GM12878 (cell line): Measurements from ENCODE around the gene GRIN2C. TPM values are rescaled to one million over a fixed set of nuclear protein-coding genes. Genes with fewer than 3 reads are reported as not detected.
A peak's percentile ranks its signal among the peaks of the same experiment; 100 is the strongest.

Experiments
- CHD2 ChIP-seq: IDR thresholded peaks from 2 replicates; pipeline ENCODE4 v1.6.1; 2011; ENCODE audit warnings: low read depth, low read length, improper control_type of control experiment, borderline replicate concordance
- CHD4 ChIP-seq: fragments of 200-600 bp; sonication (generic); IDR thresholded peaks from 2 replicates; pipeline ENCODE4 v1.6.1; 2016; ENCODE audit warnings: mild to moderate bottlenecking
- CTCF ChIP-seq, 3 experiments: IDR thresholded peaks in 2 of 3; conservative IDR thresholded peaks in 1 of 3; 2 replicates each; pipeline ENCODE4 v1.5.1; 2011; ENCODE audit warnings: low read depth in 3 of 3, low read length in 3 of 3, mild to moderate bottlenecking in 3 of 3, control low read depth in 2 of 3, moderate library complexity in 2 of 3, inconsistent platforms in 1 of 3, mixed read lengths in 1 of 3; ENCODE audit not compliant: control insufficient read depth in 2 of 3, insufficient read depth in 1 of 3; ENCODE audit errors: extremely low read depth in 1 of 3
- EGR1 ChIP-seq, 2 experiments: IDR thresholded peaks; 1 replicate in 1 of 2; 2 replicates in 1 of 2; pipeline ENCODE4 v1.6.1; 2011 to 2012; ENCODE audit warnings: low read depth in 2 of 2, low read length in 2 of 2, borderline replicate concordance in 1 of 2, mild to moderate bottlenecking in 1 of 2, moderate library complexity in 1 of 2
- IKZF2 ChIP-seq, 2 experiments: fragments of 450-650 bp; IDR thresholded peaks; 2 replicates each; pipeline ENCODE4 v1.6.1; 2017; ENCODE audit warnings: mild to moderate bottlenecking in 2 of 2, moderate library complexity in 2 of 2
- JUND ChIP-seq: IDR thresholded peaks from 2 replicates; pipeline ENCODE4 v1.6.1; 2012; ENCODE audit warnings: low read depth, mild to moderate bottlenecking, low read length, improper control_type of control experiment, moderate library complexity
- MXI1 ChIP-seq: fragments of 150-350 bp; IDR thresholded peaks from 2 replicates; pipeline ENCODE4 v1.6.1; 2011; ENCODE audit warnings: low read depth, mild to moderate bottlenecking, inconsistent platforms, low read length, improper control_type of control experiment
- NR2F1 ChIP-seq: fragments of 450-650 bp; conservative IDR thresholded peaks from 2 replicates; pipeline ENCODE4 v1.6.1; 2017; ENCODE audit warnings: mild to moderate bottlenecking
- RAD51 ChIP-seq: fragments of 450-650 bp; IDR thresholded peaks from 2 replicates; pipeline ENCODE4 v1.6.1; 2016; ENCODE audit warnings: moderate library complexity, mild to moderate bottlenecking, inconsistent platforms
- SKIL ChIP-seq: fragments of 450-650 bp; IDR thresholded peaks from 2 replicates; pipeline ENCODE4 v1.6.1; 2017; ENCODE audit warnings: mild to moderate bottlenecking, low read depth, inconsistent platforms; ENCODE audit not compliant: poor library complexity, severe bottlenecking
- SUPT20H ChIP-seq: IDR thresholded peaks from 2 replicates; pipeline ENCODE4 v1.6.1; 2011; ENCODE audit warnings: low read depth, mild to moderate bottlenecking, low read length, moderate library complexity, borderline replicate concordance; ENCODE audit not compliant: control insufficient read depth
- SUZ12 ChIP-seq: fragments of 200-600 bp; sonication (generic); IDR thresholded peaks from one replicate; pipeline ENCODE4 v1.6.1; 2018; ENCODE audit warnings: antibody characterized with exemption, mild to moderate bottlenecking; ENCODE audit not compliant: unreplicated experiment
- TCF7 ChIP-seq: IDR thresholded peaks from 2 replicates; pipeline ENCODE4 v1.6.1; 2014; ENCODE audit warnings: antibody characterized with exemption, borderline replicate concordance
- USF1 ChIP-seq: IDR thresholded peaks from 2 replicates; pipeline ENCODE4 v1.6.1; 2011; ENCODE audit warnings: borderline replicate concordance, low read depth, mild to moderate bottlenecking, moderate library complexity, mixed read lengths, low read length; ENCODE audit not compliant: insufficient read depth; ENCODE audit errors: extremely low read length
- ZBTB33 ChIP-seq: fragments of 450-650 bp; IDR thresholded peaks from 2 replicates; pipeline ENCODE4 v1.6.1; 2017; ENCODE audit warnings: mild to moderate bottlenecking
- ZNF274 ChIP-seq: IDR thresholded peaks from one replicate; pipeline ENCODE4 v1.8.0; 2011; ENCODE audit not compliant: insufficient read length, insufficient read depth
- ZNF592 ChIP-seq: fragments of 450-650 bp; IDR thresholded peaks from 2 replicates; pipeline ENCODE4 v1.6.1; 2017; ENCODE audit warnings: mild to moderate bottlenecking, moderate library complexity
- polyA plus RNA-seq, 11 experiments: library from polyadenylated mRNA; depleted of rRNA in 4 of 11; unstranded in 6 of 11; stranded (reverse) in 5 of 11; fragments of >200 nt; fragmentation: Nextera tagmentation in 4 of 11; fragmentation: Illumina TruSeq in 1 of 11; extraction: Ambion mirVana in 4 of 11; extraction: Trizol in 1 of 11; gene quantifications; 1 replicate in 1 of 11; 2 replicates in 10 of 11; pipeline versions ENCODE4 v1.2.1 to v1.2.3, GENCODE V29; 2011 to 2016; ENCODE audit warnings: inconsistent platforms in 2 of 11, missing spikeins in 2 of 11, low read depth in 1 of 11
- total RNA-seq, 4 experiments: library from RNA; depleted of rRNA in 3 of 4; stranded (reverse); fragments of >200 nt in 3 of 4; fragmentation: Illumina TruSeq in 1 of 4; extraction: Trizol in 1 of 4; gene quantifications; 2 replicates each; pipeline versions ENCODE4 v1.2.1 to v1.2.3, GENCODE V29; 2013 to 2021

Gene GRIN2C
- total and polyA plus RNA-seq, 10 of the 15 experiments (the other 5 are each of a cell fraction or from before 2014, with no cell fraction given), result 0.01 to 0.20 (median 0.11) TPM; not detected in 2

GRCh38 chr17:74873037-74873873, 13.6 kb upstream of the GRIN2C start (continued):
- peak; percentile 69 for TF ChIP-seq MXI1
- no peak for TF ChIP-seq SUPT20H
- TF ChIP-seq TCF7, result no peak
- TF ChIP-seq RAD51, result peak; percentile 99
- no peak for TF ChIP-seq EGR1 (IDR thresholded peaks at IDR 0.05; ENCODE audit: borderline replicate concordance in 1 of 2, low read depth in 2 of 2, low read length in 2 of 2)
- no peak for TF ChIP-seq JUND
- peak; percentile 80 to 91 for TF ChIP-seq IKZF2 (IDR thresholded peaks at IDR 0.05)
- TF ChIP-seq CHD2, result peak; percentile 85
- no peak for TF ChIP-seq SUZ12
- peak; percentile 62 for TF ChIP-seq SKIL
- TF ChIP-seq CHD4, result no peak
- TF ChIP-seq CTCF (IDR thresholded peaks at IDR 0.05 in 2 of 3, conservative IDR thresholded peaks at IDR 0.05 in 1 of 3; ENCODE audit: control insufficient read depth in 2 of 3, extremely low read depth in 1 of 3, insufficient read depth in 1 of 3, low read depth in 3 of 3, low read length in 3 of 3), result no peak
- TF ChIP-seq NR2F1, result no peak
- no peak for TF ChIP-seq ZNF274
- no peak for TF ChIP-seq ZBTB33
- no peak for TF ChIP-seq ZNF592
- TF ChIP-seq USF1, result peak; percentile 94
